GM21526 (cell line): ENCODE data around the gene GET4.

ENCODE experiments used
- ATAC-seq: cut with Tn5 transposase; IDR thresholded peaks from one replicate; pipeline ENCODE4 v1.9.1; 2021; ENCODE audit warnings: moderate library complexity; ENCODE audit not compliant: unreplicated experiment, low FRiP score

Gene GET4

DNA sequence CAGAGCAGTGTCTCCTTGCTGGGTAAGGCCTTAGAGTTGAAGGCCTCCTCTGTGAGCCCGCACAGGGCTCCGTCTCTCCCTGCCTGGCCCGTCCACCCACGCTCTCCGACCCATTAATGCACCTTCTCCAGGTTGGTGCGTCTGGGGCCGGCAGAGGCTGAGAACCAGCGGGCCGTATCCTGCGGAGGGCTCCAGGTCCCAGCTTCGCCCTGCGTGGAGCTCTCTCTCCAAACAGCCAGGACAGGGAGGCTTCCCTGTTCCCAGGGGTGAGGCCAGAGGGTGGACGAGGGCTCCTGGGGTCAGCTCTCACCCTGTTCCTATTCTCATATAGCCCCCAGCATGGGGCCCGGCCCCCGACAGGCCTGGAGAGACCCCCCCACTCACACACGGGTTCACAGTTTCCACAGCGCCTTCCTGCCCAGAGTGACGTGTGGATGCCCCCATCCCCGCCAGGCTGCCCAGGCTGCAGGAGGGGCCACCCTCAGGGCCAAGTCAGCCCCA lies 34.6 kb downstream of the GET4 start:
- ATAC-seq = no peak

- ATAC-seq = no peak
These were observed 35.6 kb downstream of the GET4 start for GRCh38 chr7:911791-912480.

GRCh38 chr7:913736-914520 lies 37.6 kb downstream of the GET4 start:
- no peak for ATAC-seq

- ATAC-seq = no peak
These were observed 38.3 kb downstream of the GET4 start for GRCh38 chr7:914521-915194.

GRCh38 chr7:915291-916218 lies 39.2 kb downstream of the GET4 start:
- no peak for ATAC-seq

GRCh38 chr7:916291-916941 lies 40.1 kb downstream of the GET4 start:
- ATAC-seq = no peak

- no peak for ATAC-seq
These were observed 41.1 kb downstream of the GET4 start for GRCh38 chr7:917255-918117.

- ATAC-seq = no peak
These were observed 41.7 kb downstream of the GET4 start for GRCh38 chr7:918118-918425.

GRCh38 chr7:918441-919113 lies 42.2 kb downstream of the GET4 start:
- no peak for ATAC-seq

DNA sequence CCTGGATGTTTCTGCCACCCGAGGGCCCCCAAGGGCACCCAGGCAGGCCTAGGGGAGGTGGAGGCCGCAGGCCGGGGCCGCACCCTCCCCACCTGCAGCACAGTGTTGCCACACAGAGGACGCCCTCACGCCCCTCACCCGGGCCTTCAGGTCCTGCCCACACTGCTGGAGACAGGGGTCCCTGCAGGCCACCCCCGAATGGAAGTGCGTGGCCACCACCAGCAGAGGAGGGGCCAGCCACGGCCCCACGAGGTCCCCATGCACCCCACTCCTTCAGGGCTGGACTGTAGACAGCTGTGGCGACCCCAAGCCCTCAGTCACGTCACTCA lies 42.7 kb downstream of the GET4 start:
- ATAC-seq = no peak

- ATAC-seq = no peak
These were observed 43.6 kb downstream of the GET4 start for GRCh38 chr7:919924-920341.

- no peak for ATAC-seq
These were observed 44.2 kb downstream of the GET4 start for GRCh38 chr7:920351-921070.

- ATAC-seq = no peak
These were observed 44.7 kb downstream of the GET4 start for GRCh38 chr7:921071-921461.

DNA sequence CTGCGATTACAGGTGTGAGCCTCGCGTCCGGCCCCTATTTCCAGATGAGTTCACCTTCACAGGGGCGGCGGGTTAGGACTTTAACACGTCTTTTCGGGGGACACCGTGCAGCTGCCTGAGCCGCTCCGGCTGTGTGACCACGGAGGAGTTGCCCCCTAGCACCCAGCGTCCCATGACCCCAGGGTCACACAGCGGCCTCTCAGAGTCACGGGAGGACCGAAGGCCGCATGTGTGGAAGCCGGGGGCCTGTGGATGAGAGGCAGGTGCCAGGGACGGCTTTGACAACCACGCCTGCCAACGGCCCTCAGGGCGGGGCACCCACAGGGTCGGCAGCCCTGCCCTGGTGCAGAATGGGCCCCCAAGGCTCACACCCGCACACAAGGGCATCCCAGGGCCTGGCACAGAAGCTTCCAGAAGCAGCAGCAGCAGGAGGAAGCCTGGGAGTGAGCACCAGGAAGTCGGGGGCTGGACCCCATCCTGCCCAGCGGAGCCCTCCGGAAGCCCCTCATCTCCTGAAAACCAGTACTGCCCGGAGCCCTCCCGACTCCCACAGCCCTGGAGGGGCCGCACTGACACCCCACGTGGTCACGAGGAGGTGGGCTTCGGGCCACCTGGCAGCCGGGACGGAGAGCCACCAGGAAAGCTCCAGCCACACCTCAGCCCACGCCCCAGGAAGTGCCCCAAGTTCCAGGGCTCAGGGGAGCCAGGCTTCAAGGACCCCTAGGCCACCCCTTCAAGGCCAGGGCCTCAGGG lies 45.4 kb downstream of the GET4 start:
- ATAC-seq = no peak

GRCh38 chr7:922334-923107 lies 46.2 kb downstream of the GET4 start:
- no peak for ATAC-seq
